HG03354 (cell line): Measurements from ENCODE around the gene ANGPTL2.
"Not testable (repeated sequence)": the region's sequence is repeated elsewhere in the genome, so short reads cannot be mapped to it uniquely, and the experiment has no call there.

Experiments
- ATAC-seq: cut with Tn5 transposase; IDR thresholded peaks from one replicate; pipeline ENCODE4 v1.9.1; 2021; ENCODE audit warnings: mild to moderate bottlenecking; ENCODE audit not compliant: unreplicated experiment, poor library complexity, severe bottlenecking

Gene ANGPTL2, protein sequence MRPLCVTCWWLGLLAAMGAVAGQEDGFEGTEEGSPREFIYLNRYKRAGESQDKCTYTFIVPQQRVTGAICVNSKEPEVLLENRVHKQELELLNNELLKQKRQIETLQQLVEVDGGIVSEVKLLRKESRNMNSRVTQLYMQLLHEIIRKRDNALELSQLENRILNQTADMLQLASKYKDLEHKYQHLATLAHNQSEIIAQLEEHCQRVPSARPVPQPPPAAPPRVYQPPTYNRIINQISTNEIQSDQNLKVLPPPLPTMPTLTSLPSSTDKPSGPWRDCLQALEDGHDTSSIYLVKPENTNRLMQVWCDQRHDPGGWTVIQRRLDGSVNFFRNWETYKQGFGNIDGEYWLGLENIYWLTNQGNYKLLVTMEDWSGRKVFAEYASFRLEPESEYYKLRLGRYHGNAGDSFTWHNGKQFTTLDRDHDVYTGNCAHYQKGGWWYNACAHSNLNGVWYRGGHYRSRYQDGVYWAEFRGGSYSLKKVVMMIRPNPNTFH

DNA sequence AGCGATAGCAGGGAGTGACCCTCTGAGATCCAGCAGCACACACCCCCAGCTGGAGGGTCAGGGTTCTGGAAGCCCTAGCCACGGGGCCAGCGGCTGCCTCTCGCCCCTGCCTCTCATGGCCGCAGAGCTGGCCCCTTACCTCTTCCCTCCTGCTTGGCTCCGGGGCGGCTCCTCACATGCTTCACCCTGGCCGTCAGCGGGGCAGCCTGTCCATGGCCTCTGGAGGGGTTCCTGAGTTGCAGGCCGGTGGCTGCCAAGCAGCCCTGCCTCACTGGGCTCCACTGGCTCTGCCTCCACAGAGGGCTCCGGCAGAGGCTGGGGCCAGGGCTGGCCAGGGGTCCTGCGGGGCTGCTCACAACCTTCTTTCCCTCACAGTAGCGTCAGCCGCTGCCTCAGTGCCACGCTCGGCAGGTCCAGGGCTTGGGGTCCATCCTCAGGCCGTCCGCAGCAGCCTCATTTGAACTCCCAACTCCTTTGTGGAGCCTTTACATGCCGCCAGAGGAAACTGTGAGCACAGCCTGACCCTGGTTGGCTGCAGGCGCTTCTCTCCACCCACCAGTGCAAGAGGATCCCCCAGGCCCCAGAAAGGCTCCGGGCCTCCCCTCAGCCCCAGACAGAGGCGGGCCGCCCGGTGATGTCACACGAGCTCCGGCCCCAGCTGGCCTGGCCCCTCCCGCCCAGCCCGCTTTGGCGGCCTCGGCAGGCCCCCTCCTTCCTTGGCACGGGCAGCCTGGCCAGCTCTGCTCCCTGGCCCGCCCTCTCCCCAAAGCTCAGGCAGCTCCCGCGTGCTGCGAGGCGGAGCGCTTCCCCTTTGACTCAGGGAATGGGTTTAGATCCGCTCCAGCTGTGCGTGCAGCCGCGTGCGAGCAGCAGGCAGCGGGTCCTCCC is at the start of gene ANGPTL2:
ANGPTL2 (minus strand) TSS at position 460 of the 888 bp plus-strand sequence. CDS start 13,904 bp downstream, outside the sequence.
- peak; percentile 52 for ATAC-seq

DNA sequence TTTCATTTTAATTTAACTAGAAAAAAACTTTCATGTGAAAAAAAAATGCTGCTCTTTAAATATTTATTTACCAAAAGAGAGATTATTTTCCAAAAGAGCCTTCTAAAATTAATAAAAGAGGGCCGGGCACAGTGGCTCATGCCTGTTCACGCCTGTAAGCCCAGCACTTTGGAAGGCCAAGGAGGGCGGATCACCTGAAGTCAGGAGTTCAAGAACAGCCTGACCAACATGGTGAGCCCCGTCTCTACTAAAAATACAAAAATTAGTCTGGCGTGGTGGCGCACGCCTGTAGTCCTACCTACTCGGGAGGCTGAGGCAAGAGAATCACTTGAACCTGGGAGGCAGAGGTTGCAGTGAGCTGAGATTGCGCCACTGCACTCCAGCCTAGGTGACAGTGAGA is 48.9 kb upstream of the ANGPTL2 start:
- not testable (repeated sequence) for ATAC-seq

GRCh38 chr9:127170652-127171051 is 48.2 kb upstream of the ANGPTL2 start:
- no peak for ATAC-seq

GRCh38 chr9:127170103-127170502 is 47.7 kb upstream of the ANGPTL2 start:
- ATAC-seq: no peak

DNA sequence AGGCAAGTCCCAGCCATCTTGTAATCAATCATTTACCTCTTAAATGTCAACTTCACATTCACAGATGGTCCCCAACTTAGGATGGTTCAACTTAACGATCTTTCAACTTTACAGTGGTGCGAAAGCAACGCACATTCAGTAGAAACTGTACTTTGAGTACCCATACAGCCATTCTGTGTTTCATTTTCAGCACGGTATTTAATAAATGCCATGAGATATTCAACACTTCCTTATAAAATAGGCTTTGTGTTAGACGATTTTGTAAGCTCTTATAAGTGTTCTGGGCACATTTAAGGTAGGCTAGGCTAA is 47.1 kb upstream of the ANGPTL2 start:
- ATAC-seq: no peak

DNA sequence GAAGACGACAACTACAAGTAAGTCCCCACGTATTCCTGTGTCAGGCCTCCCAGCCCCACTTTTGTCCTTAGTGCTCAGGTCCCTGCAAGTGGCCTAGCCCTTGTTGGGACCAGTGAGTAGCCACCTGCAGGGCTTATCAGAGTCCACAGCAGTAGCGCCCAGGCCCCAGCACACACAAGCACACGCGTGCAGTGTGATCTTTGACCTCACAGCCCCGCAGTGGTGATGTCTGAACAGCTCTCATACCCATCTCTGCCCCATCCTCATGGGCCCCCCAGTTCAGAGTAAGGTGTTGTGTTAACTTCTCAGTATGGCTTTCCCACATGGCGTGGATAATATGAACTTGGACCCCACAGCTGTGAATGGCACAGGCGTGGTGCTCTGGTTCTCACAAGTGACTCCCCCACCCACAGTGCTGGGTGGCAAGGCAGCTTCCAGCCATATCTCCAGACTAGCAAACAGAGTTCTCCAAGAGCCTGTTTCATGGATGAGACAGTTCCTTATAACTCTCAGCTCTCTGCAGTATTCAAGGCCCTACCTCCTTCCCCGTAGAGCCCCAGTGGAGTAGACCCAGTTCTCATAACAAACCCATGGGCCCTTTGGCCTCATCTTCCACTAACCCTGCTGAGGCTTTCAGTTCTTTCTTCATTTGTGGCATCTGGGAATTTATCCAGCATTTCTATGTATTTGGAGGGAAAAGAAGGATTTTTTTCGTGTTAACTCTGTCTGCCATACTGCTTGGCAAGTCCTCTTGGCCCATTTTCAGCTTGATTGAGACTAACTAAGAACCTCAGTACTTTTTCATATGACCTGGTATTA is 46.5 kb upstream of the ANGPTL2 start:
- no peak for ATAC-seq

DNA sequence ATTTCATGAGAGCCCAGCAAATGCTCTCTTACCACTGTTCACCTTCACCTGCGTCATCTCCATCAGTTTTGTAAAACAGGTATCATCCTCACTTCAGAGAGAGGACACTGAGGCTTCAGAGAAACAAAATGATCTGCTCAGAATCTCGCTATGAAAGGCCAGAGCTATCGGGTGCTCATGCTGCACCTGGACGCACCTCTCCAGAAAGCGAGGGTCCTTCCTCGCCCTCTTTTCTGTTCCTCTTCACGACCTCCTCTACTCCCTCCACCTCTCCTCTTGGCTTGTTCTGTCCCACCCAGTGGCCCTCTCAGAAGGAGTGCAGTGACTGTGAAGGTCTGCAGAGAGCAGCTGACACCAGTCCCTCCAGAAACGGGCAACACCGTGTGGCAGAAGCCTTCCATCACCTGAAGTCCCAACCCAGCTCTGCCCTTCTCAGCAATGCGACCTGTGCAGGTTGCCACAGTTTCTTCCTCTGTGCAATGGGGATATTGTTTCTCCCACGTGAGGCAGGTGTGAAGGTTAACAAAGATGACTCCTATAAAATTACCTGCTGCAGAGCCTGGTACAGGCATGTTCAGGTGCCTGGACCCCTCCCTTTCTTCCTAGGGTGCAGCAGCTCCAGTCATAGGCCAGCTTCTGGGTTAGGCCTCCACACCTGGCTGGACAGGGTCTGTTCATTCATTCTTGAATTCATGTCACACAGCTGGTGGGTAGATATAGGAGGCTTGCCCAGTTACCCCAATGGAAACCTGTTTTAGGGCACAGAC is 45.3 kb upstream of the ANGPTL2 start:
- ATAC-seq: no peak

GRCh38 chr9:127166651-127167524 is 44.5 kb upstream of the ANGPTL2 start:
- peak; percentile 80 for ATAC-seq

DNA sequence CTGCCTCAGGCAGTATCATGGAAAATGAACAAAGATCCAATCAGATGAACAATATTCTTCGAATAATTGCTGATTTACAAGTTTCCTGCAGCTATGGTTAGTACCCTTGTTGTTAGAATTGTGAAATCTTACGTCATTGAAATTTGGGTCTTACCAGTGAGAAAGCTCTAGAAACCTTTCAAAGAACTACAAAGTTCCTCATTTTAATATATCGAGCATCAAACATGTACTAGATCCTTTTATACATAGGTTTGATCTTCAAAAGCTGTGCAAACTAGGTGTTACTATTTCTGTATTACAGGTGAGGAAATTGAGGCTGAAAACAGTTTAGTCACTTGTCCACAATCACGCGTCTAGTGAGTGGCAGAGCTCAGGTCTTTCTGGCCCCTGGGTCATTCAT is 43.7 kb upstream of the ANGPTL2 start:
- ATAC-seq: no peak

DNA sequence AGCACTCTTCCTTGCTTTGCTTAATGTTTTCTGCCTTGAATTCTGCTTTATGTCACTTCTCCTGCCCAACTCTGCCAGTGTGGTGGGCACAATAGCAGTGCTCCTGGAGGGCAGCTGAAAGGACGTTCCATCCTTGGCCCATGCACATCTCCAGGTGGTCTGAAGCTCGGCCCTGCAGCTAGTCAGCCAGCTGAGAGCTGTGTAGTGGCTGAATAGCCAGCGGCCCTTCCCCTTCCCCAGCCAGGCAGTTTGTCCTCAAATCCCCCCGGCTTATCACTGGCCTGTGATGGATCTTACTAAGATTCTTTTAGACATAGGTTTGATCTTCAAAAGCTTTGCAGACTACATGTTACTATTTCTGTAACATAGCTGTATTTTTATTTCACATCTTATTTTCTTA is 42.7 kb upstream of the ANGPTL2 start:
- ATAC-seq: no peak

DNA sequence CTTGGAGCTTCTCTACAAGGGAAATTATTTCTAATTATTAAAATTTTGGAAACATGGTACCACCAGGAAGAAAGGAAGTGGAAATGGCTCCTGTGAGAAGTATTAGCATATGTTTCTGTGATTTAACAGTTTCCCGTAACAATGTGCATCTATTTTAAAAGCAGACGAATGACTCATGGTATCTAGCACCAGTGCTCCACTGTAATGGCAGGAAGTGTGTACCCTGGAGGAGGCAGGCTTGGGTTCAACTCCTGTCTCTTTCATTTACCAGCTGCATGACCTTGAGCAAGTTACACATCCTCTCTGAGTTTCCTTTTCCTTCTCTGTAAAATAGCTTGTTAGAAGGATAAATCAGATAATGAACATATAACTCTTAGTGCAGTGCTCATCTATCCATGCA is 41.0 kb upstream of the ANGPTL2 start:
- no peak for ATAC-seq

DNA sequence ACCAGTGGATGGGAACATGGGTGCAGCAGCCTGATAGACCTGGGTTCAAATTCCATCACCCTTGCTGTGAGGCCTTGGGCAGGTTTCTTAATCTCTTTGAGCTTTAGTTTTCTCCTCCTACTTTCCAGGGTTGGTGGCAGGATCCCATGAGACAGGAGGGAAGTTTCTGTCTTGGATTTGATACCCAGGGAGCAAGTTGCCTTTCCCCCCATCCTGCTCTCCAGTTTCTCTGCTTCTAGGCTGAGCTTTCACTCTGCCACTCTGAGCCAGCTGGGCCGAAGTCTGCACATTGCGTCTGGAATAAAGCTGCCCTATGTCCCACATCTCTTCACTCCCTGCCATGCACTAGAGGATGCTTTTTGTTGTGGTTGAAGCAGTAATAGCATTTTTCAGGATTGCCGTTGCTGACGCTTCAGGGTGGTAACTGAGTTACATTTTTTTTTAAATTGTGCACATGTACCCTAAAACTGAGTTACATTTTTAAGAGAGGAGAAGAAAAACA is 40.5 kb upstream of the ANGPTL2 start:
- no peak for ATAC-seq

GRCh38 chr9:127162046-127162863 is 39.8 kb upstream of the ANGPTL2 start:
- no peak for ATAC-seq

GRCh38 chr9:127161081-127161624 is 38.7 kb upstream of the ANGPTL2 start:
- ATAC-seq: no peak

DNA sequence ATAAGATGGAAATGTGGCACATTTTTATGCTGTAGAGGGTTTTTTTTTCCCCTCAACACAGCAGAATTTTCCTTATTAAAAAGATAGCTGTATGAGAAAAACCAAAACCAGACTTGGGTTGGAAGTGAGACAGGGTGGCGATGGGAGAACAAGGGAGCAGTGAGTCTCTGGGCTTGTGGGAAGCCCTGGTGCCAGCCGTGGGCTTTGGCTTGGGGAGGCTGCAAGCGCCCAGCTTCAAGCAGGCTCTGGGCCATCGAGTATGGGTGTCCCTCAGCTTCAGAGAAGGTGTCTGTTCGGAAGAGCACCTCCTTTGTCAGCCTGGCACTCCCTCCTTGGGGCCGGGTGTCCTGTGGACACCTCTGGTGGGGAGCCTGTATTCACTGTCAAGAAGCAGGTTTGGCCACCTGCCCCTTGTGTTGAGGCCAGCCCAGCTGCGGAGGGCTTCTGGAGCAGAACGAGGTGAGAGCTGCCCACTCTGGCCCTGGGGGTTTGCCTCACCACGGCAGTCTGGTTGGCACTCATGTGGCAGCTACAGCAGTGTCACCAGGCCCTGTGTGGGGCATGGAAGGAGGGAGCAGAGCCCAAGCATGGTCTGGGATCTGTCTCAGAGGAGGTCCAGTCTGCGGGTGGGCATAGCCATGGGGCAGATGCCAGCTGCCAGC is 37.6 kb upstream of the ANGPTL2 start:
- no peak for ATAC-seq

- no peak for ATAC-seq
Measured at GRCh38 chr9:127159325-127159801, 36.9 kb upstream of the ANGPTL2 start.
